Ecto neural progenitor cell (in vitro differentiated cells): ENCODE data around the gene NEK10.
"Not testable (repeated sequence)": the region's sequence is repeated elsewhere in the genome, so short reads cannot be mapped to it uniquely, and the experiment has no call there.

Experiments used
- DNase-seq: peaks from one replicate; pipeline ENCODE4 v3.0.0-alpha.2; 2018; ENCODE audit warnings: low spot score

The NEK10 gene

DNA sequence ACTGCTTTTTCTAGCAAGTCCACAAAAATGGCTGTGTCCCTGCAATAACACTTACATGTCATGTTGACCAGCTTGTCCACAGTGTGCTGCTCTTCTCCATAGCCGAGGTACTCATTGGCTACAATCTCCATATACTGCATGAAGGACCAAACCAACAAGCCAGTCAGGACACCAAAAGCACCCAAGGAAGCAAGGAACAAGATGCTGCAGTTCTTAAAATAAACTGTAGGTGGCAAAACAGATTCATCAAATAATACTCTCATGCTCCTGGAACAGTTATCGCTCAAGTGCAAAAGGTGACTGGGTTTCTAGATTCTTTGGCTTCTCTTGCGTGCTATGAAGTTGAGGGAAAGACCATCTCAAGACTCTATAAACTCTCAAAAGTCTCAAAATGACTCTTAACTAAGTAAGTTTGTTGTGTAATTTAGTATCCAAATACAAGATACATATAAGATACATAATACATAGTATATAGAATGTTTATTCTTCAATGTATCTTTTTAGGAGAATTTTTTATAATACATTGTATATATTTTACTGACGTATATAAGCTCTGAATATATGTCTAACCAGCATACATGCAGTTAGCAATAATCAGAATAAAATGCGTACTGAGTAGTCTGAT, 57.0 kb downstream of the NEK10 start:
- DNase-seq = no peak

DNA sequence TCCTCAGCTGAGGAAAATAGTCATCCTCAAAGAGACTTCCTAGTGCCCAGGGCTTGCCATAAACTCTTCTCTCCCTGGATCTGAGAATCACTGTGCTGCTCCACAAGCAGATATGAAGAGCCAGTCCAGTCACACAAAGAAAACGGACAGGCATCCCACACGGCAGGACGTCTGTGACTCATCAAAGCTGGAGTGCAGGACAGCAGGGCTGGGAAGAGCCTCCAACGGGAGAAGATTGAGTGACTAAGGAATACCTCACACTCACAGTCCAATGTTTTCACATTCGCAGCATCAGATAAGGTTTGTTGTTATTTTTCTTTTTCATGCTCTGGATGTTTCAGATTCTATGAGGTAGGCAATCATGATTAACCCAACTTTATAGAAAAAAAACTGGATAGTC, 57.8 kb downstream of the NEK10 start:
- no peak for DNase-seq

DNA sequence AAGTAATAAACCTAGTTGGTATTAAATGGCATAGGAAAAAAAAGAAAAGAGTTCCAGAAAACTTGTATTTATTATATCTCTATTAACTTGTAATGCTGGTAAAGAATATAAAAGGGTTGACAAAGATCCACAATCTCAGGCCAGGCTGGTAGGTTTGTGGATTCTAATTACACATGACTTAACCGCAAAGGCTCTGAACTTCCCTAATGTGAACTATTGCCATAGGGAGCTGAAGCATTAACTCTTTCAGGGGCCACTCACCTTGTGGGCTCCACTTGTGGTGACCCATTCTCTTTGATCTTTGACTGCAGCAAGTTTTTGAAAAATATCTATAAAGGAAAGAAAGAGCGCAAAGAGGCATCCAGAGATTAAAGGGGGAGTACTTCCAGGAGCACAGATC, 58.5 kb downstream of the NEK10 start:
- no peak for DNase-seq

DNA sequence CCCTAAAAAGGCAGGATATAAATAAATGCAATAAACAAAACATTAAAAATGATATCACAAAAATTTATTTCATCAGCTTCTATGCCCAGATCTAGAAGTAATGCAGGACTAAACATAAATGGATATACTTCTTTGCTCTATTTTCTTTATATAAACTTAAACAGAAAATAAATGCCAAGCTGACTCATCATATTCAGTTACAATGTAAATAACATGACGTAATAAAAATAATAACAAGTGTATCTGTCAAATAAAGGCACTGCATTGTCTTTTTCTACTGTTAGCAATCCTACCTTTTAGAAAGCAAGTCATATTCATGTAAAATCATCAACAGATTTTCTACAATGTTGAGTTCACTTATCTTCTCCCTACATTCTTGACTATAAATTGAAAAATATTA, 61.6 kb downstream of the NEK10 start:
- DNase-seq = no peak

DNA sequence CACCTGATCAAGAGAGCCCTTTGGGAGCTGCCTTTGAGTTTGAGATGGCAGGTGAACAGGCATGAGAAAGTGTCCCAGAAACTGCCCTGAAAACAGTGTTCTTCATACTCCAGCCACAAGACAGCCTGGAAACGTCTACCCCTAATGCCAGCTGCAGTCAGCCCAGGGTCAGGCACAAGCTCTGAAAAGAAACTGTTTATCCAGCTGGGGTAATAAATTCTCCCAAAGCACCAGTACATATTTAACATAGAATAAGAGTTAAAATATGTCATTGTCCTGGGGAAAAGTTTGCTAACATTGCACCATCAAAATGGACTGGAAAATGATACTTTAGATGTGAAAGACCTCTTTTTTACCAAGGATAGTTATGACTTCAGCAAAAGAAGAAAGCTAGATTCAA, 66.3 kb downstream of the NEK10 start:
- DNase-seq = no peak

- DNase-seq = not testable (repeated sequence)
Measured at GRCh38 chr3:27298981-27299380, 70.2 kb downstream of the NEK10 start.

DNA sequence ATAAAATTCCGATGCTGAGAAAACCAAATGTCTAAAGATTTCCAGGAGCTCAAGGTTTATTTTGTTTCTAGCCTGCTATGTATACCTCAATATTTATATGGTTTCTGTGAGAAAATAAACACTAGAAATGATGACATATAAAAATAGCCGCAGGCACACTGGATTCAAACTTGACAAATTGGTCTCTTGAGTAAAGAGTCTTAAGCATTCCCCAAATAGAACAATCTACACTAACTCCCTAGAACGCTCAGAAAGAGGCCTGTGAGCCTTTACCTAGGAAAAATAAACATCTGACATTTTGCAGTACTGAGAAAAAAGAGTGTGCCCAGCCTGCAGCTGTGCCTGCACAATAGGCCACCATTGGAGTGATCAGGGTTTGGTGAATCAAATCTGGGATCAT, 75.2 kb downstream of the NEK10 start:
- DNase-seq = no peak

GRCh38 chr3:27290760-27291159, 78.4 kb downstream of the NEK10 start:
- DNase-seq = no peak

DNA sequence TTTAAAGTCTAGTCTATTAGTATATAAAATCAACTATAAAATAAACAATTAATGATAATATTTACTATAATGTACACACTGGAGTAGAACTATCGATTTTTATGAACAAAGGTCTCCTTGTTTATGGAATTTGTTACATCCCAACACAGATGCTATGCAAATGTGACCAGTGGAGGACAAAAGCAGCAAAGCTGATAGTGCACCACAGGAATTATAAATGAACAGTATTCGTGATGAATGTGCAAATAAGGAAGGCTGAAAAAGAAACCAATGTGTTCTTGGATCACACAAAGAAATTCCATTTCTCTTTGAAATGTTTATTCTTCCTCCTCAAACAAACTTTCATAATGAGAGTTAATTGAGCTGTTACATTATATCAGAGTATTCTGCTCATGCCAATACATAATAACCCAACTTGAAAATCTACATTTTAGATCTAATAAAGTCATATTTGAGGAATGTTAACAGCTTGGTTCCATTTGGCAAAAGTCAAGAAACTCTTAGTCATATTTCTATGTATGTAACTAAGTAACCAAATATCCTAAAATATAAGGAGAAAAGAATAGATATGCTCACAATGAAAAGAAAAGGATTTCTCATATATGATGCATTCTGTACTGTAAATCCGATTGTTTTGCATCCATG, 79.3 kb downstream of the NEK10 start:
- no peak for DNase-seq

- no peak for DNase-seq
Measured at GRCh38 chr3:27287052-27287451, 82.1 kb downstream of the NEK10 start.

GRCh38 chr3:27286467-27286866, 82.7 kb downstream of the NEK10 start:
- DNase-seq = not testable (repeated sequence)

DNA sequence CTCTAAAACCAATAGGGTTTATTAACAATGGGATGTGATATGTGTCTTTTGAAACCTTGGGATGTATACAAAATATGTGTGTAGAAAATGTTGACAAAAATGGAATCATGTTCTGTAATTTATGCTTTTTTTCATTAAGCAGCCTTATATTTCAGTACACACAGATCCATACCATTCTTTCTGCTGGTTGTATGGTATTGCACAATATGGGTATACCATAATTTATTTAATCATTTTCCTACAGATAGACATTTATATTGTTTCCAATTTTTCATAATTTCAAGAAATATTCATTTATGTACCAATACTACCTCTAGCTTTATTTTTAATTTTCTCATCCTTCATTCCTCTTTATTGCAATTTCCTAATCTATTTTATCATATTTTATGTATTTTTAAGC, 83.5 kb downstream of the NEK10 start:
- no peak for DNase-seq

DNA sequence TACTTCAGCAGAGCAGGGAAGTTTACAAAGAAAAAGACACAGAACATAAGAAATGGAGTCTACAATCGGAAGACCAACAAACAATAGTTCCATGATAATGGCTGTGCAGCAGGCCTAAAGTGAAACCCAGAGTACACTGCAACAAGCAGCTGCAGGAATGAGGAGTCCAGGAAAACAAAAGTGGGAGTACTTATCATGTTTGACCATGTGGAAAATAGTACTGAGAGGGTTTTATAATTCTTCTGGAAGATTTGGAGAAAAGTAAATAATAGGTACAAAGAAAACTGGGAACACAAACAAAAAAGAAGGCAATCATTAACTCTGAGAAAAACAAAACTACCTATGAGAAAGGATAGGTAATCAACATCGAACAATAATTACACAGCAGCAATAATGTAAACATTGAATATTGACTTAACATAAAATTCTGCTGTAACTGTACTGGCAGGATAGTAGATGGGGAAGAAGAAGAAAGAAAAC, 87.5 kb downstream of the NEK10 start:
- no peak for DNase-seq

DNA sequence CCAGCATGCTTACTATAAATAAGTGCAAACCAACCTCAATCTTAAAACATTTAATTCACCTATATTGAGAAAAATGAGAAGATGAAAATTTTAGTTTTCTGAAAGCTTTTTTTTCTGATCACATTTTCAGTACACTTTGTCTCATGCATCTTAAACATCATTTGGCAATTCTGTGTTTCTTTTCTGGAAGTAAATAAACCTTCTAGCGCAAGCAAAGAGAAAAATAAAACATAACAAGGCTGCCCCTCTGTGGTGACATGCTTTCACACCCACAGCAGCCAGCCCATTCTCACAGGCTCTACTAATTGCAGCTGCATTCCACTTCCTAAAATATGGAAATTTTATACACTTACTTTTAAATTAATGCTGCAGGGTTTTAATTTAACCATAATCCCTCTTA, 90.1 kb downstream of the NEK10 start:
- DNase-seq = no peak

DNA sequence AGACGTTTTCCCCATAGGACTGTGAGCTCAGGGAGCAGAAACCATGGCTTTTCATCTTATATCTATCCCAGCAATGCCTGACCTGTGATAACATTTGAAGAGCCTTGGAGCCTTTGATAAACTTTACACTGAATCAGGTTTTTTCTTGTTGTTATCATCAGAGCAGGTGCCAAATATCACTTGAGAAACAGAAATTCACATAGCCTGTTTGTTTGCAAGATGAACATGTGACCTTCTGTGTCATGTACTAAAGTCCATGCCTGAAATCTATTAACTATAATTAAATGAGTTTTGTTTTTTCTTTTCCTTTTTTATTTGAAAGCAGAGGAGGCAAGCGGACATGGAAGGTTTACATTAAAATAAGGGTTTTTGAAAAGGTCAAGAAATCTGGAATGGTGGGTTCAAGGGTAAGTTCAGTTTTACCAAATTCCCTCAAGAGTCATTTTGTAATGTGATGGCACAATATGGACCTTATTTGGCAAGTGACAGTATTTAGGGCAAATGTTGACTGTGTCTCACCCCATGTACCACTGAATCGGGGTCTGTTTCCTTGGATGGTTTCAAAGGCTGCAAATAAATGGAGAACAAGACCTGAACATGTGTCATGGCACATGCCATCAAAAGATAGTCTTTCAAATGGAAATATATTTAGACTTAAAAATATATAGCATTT, 90.7 kb downstream of the NEK10 start:
- DNase-seq = no peak

GRCh38 chr3:27275441-27275990, 93.7 kb downstream of the NEK10 start:
- no peak for DNase-seq

DNA sequence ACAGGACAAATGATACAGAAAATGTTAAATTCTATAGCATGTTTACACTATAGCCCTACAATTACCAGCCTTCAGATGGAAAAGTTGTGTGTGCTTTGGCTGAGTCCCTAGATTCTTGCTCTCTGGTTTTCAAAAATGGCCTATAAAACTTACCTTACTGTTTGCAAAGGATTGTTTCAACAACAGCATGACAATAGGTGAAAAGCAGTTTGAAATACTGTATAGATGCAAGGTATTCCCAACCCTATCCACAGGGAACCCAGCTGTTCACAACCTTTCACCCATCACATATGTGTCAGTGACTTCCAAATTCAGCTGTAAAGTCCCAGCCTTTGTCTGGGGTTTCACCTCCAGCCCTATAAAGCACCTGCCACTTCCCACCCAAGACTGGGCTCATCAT, 97.3 kb downstream of the NEK10 start:
- DNase-seq = no peak

DNA sequence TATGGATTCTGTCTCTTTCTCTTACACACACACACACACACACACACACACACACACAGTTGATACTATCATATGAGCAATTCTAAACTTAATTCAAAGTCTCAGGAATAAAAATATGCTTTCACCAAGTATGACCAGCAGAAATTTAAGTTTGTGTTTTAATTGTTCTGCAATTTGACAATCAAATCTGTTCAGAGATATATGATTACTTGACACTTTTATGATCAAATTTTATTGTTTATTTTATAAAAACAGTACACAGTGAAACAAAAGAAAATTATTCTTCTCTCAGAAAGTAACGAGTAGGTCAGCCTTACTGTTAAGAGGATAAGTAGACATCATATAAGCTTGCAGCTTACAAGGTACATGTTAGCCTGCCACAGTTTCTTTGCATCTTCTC, 114.3 kb downstream of the NEK10 start:
- no peak for DNase-seq

GRCh38 chr3:27253831-27254230, 115.4 kb downstream of the NEK10 start:
- DNase-seq = peak; percentile 51

- no peak for DNase-seq
Measured at GRCh38 chr3:27253391-27253790, 115.8 kb downstream of the NEK10 start.

GRCh38 chr3:27252646-27253045, 116.5 kb downstream of the NEK10 start:
- no peak for DNase-seq

GRCh38 chr3:27244374-27244773, 124.8 kb downstream of the NEK10 start:
- no peak for DNase-seq

DNA sequence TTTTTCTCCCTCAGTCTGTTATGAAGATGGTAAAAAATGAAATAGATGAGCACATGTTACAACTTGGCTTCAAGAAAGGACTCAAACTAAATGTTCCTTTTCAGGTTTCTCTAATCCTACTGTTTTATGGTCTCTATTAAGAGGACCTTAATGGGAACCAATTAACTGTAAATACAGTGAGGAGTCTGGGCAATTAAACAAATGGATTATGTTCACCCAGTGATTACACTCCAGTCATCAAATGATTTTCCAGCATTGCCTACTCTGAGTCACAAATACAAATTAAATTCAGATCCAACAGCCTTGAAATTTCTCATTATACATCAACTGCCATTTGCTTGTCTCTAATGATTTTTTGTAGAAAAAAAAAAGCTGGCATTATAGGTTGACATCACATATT, 129.2 kb downstream of the NEK10 start:
- DNase-seq = no peak
